GM12873 (cell line): ENCODE measurements around the gene DUSP9.

Source experiments
- TF ChIP-seq, protein P1 (sequence below): IDR thresholded peaks from 2 replicates; pipeline ENCODE4 v1.5.1; 2012; ENCODE audit warnings: low read depth, mild to moderate bottlenecking, moderate library complexity, low read length, control low read depth; ENCODE audit not compliant: insufficient read depth; ENCODE audit errors: missing control alignments

Gene DUSP9, protein sequence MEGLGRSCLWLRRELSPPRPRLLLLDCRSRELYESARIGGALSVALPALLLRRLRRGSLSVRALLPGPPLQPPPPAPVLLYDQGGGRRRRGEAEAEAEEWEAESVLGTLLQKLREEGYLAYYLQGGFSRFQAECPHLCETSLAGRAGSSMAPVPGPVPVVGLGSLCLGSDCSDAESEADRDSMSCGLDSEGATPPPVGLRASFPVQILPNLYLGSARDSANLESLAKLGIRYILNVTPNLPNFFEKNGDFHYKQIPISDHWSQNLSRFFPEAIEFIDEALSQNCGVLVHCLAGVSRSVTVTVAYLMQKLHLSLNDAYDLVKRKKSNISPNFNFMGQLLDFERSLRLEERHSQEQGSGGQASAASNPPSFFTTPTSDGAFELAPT

DNA sequence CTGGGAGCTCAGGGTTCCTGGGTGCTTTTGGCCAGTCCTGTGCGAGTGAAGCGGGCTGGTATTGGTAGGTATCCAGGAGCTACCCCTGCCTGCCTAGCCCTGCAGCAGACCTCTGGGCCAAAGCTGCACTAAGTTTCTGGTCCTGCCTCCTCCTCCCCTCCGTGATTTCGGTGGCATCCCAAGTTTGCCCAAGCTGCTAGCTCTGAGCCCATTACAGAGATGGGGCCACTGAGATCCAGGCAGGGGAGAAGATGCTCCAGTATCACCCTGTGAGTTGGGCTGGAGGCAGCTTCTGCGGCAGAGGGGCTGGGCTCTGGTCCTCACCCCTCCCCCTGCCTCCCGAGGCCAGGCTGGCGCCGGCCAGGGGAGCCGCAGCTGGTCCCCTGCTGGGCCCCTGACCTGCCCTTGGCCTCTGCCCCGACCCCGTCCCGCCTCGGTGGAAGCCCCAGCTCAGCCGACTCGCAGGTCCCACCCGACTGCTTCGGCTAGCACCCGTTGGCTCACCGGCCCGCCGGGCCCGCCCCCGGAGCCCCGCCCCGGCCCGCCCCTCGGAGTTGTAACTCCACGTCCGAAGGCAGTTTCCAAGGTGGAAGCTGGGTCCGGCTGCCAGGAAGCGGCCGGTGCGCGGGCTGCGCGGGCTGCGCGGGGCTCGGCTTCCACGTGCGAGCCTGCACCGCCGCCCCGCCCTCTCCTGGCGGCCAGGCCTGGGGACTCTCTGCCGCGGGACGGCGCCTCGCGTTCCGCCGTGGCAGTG, at the start of gene DUSP9:
Gene DUSP9, plus strand, starts transcription at position 584 of the 754 bp plus-strand sequence. CDS start 751 bp downstream, outside the sequence.
- TF ChIP-seq, protein P1, sequence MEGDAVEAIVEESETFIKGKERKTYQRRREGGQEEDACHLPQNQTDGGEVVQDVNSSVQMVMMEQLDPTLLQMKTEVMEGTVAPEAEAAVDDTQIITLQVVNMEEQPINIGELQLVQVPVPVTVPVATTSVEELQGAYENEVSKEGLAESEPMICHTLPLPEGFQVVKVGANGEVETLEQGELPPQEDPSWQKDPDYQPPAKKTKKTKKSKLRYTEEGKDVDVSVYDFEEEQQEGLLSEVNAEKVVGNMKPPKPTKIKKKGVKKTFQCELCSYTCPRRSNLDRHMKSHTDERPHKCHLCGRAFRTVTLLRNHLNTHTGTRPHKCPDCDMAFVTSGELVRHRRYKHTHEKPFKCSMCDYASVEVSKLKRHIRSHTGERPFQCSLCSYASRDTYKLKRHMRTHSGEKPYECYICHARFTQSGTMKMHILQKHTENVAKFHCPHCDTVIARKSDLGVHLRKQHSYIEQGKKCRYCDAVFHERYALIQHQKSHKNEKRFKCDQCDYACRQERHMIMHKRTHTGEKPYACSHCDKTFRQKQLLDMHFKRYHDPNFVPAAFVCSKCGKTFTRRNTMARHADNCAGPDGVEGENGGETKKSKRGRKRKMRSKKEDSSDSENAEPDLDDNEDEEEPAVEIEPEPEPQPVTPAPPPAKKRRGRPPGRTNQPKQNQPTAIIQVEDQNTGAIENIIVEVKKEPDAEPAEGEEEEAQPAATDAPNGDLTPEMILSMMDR = no peak

DNA sequence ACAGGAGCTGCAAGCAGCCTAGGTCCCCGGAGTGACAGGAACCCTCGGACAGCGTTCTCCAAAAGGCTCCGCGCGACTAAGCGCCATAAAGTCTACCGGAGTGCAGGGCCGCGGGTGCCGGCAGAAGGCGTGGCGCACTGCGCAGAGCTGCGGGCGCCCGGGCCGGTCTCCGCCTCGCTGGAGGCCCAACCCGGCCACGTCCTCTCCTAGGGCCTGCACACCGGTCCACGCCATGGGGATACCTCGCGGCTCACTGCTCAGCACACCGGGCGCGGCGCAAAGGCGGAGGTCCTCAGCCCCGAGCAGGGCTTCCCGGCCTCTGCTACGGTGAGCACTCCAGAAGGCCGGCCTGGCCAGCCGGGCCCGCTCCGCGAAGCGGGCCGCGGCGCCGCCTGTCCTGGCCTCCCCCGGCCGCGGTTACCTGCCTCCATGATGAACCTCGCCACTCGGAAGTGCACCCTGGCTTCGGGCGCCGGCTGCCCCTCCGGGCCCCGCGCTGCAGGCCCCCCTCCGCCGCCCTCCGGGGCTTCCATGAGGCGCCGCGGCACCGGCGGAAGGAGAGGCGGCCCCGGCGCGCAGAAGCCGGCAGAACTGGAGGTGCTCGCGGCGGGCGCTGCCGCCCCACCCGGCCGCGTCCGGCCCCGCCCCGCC, 48.3 kb upstream of the DUSP9 start, which contains the start of gene CCNQ:
Gene CCNQ, minus strand, starts transcription at position 599 of the 651 bp plus-strand sequence. Its CDS starts 66 bp downstream, at position 533.
- TF ChIP-seq, protein P1 = no peak

DNA sequence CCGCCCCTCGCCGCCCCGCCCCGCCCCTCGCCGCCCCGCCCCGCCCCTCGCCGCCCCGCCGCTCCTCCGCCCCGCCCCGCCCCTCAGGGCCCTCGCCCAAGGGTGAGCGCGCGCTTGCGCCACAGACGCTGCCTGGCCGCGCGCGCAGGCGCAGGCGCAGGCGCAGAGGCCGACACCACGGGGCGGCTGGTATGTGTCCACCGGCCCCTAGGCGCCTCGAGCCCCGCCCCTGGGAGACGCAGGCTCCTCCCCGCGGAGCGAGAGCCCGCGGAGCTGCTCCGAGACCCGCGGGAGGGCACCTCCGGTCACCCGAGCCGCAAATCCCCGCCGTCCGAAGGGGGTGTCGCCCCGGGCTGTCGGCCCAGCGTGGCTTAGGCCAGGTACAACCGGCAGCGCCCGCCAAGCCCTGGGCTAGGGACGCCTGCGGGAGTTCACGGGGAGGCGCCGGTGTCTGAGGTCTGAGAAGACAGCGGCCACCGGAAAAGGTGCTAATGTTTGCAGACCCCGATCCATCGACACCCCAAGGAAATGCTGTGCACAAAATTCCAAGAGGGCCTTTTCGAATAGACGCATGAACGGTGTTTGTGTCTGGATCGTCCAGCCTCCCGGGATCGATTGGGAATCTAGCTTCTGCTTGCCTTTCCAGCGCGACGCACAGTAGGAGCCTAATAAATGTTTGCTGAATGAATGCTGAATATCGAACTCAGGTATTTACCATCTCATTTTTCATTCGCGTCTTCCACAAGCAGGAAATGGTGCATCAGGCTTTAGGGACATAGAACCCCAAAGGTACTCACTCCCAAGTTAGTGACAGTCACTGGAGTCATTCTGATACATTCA, 47.6 kb upstream of the DUSP9 start:
- TF ChIP-seq, protein P1 = no peak

DNA sequence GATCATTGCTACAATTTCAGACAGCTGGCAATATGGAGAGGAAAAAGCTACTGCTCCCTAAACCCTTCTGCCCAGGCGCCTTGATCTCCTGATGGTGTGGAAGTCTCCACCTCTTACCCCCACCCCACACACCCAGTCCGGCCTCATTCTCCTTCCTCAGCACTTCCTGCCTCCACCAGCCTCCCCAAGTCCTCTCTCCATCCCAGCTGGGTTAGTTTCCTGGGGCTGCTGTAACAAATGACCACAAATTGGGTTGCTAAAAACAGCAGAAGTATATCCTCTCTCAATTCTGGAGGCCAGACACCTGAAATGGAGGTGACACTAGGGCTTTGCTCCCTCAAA, 47.0 kb upstream of the DUSP9 start:
- TF ChIP-seq, protein P1 = no peak

DNA sequence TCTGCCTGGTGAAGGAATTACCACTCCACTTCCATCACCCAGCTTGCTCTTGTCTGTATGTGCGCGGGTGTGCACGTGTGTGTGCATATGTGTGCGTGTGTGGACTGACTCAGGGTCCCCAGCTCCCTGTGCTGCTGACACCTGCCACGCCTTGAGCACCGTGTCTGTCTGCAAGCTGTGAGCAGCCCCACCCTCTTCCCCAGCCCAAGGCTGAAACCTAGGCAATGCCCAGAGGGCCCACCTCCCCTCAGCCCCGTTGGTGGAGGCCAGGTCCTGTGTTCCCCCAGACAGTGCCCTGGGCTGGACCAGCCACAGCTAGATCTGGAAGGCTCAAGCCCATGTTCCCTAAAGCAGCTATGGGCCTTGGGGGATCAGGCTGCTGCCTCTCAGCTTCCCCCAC, 46.1 kb upstream of the DUSP9 start:
- TF ChIP-seq, protein P1 = no peak

DNA sequence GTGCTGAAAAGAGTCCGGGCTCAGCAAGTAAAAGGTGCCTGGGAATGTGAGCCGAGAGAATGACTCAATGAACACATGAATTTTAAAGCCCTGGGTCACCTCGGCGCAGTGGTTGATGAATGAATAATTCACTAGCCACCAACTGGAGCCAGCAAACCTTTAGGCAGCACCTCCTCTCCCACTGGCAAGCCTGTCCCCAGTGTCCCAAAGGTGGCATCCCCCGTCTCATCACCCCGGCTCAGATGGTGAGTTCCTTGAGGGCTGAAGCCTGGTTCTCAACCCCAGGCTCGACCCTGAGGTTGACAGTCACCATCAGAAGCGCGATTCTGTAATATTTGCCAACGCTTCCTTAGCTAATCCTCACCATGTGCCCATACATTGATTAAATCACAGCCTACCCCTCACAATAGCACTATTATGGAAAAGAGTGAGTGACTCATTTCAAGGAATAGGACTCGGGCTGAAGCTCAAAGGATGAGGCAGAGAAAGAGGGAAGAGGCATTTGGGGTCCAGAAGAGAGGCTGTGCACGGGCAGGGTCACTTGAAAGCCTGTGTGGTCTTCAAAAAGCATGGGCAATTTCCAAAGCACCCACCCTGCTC, 45.4 kb upstream of the DUSP9 start:
- TF ChIP-seq, protein P1 = no peak
